Measurements from ENCODE around the gene ITSN1.

DNA sequence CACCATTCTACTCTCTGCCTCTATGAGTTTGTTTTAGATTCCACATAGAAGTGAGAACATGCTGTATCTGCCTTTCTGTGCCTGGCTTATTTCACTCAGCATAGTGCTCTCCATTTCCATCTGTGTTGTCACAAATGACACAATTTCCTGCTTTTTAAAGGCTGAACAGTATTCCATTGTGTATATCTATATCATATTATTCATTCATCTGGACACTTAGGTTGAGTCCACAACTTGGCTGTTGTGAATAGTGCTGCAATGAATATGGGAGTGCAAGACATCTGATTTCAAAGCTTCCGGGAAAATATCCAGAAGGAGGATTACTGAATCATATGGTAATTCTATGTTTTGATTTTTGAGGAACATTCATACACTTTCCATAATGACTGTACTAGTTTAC, 33.7 kb upstream of the ITSN1 start:
- TF ChIP-seq HNF4G (IDR thresholded peaks at IDR 0.05; ENCODE audit: borderline replicate concordance, low read depth, low read length): no peak
- no peak for TF ChIP-seq HNF4G (CRISPR knock-in tag; IDR thresholded peaks at IDR 0.05; ENCODE audit: borderline replicate concordance, low read depth)
- TF ChIP-seq NCOA2 (CRISPR knock-in tag; IDR thresholded peaks at IDR 0.05): no peak
- no peak for TF ChIP-seq SUZ12 (IDR thresholded peaks at IDR 0.05; ENCODE audit: low read depth, low read length)
